HEK293T (cell line): Measurements from ENCODE around the gene TMPRSS6.

ENCODE experiments used
- CTCF ChIA-PET: fragments of 350-600 bp; formaldehyde crosslinking; extraction: SDS; loops from one replicate; lab custom pipeline; 2021; ENCODE audit warnings: antibody characterized with exemption, inconsistent platforms; lab: Yijun Ruan, JAX
- POLR2A ChIA-PET: fragments of 350-600 bp; formaldehyde crosslinking; extraction: SDS; loops from one replicate; lab custom pipeline; 2020; ENCODE audit warnings: antibody characterized with exemption, inconsistent platforms; lab: Yijun Ruan, JAX
- DNase-seq: peaks from one replicate; pipeline ENCODE4 v3.0.0; 2012; ENCODE audit warnings: mixed read lengths; ENCODE audit errors: extremely low spot score
- ARNT ChIP-seq: fragments of 450-650 bp; IDR thresholded peaks from 2 replicates; pipeline ENCODE4 v1.6.1; 2017; ENCODE audit warnings: mild to moderate bottlenecking
- BHLHE40 ChIP-seq: fragments of 450-650 bp; IDR thresholded peaks from 2 replicates; pipeline ENCODE4 v1.6.1; 2016; ENCODE audit warnings: mild to moderate bottlenecking, moderate library complexity, borderline replicate concordance
- CTBP1 ChIP-seq: fragments of 450-650 bp; IDR thresholded peaks from 2 replicates; pipeline ENCODE4 v1.6.1; 2016; ENCODE audit warnings: borderline replicate concordance
- ELF4 ChIP-seq: fragments of 450-650 bp; IDR thresholded peaks from 2 replicates; pipeline ENCODE4 v1.6.1; 2017; ENCODE audit warnings: antibody characterized with exemption
- FOXA1 ChIP-seq: fragments of 450-650 bp; IDR thresholded peaks from 2 replicates; pipeline ENCODE4 v1.6.1; 2016; ENCODE audit warnings: mild to moderate bottlenecking
- FOXK2 ChIP-seq: fragments of 450-650 bp; IDR thresholded peaks from 2 replicates; pipeline ENCODE4 v1.6.1; 2016; ENCODE audit warnings: mild to moderate bottlenecking
- FOXM1 ChIP-seq: fragments of 450-650 bp; IDR thresholded peaks from 2 replicates; pipeline ENCODE4 v1.6.1; 2017; ENCODE audit warnings: mild to moderate bottlenecking, borderline replicate concordance
- HDGF ChIP-seq: fragments of 450-650 bp; IDR thresholded peaks from 2 replicates; pipeline ENCODE4 v1.6.1; 2017; ENCODE audit warnings: antibody characterized with exemption, borderline replicate concordance
- L3MBTL2 ChIP-seq: fragments of 450-650 bp; conservative IDR thresholded peaks from 2 replicates; pipeline ENCODE4 v1.6.1; 2016; ENCODE audit warnings: mild to moderate bottlenecking
- LEF1 ChIP-seq: fragments of 450-650 bp; IDR thresholded peaks from 2 replicates; pipeline ENCODE4 v1.6.1; 2017; ENCODE audit warnings: mild to moderate bottlenecking, borderline replicate concordance
- NFRKB ChIP-seq: fragments of 450-650 bp; IDR thresholded peaks from 2 replicates; pipeline ENCODE4 v1.6.1; 2016; ENCODE audit warnings: mild to moderate bottlenecking, moderate library complexity
- PKNOX1 ChIP-seq: fragments of 450-650 bp; IDR thresholded peaks from 2 replicates; pipeline ENCODE4 v1.6.1; 2016
- SP1 ChIP-seq: fragments of 450-650 bp; IDR thresholded peaks from 2 replicates; pipeline ENCODE4 v1.6.1; 2017
- SUZ12 ChIP-seq: fragments of 450-650 bp; IDR thresholded peaks from 2 replicates; pipeline ENCODE4 v1.6.1; 2016; ENCODE audit warnings: mild to moderate bottlenecking
- TARDBP ChIP-seq: fragments of 450-650 bp; IDR thresholded peaks from 2 replicates; pipeline ENCODE4 v1.6.1; 2016
- ZNF384 ChIP-seq: fragments of 450-650 bp; IDR thresholded peaks from 2 replicates; pipeline ENCODE4 v1.6.1; 2016

TMPRSS6 gene

GRCh38 chr22:37089434-37089833, 20.1 kb downstream of the TMPRSS6 start:
- DNase-seq = no peak
- ChIA-PET CTCF (no interaction called here), POLR2A (interaction anchor here (1.8 kb wide), 1 partner anchor 110 kb away, joined by 5 read pairs; no protein-coding TSS in a partner anchor)
- TF ChIP-seq CTBP1 (no peak), ZNF384 (no peak), NFRKB (no peak), FOXA1 (no peak), ARNT (no peak), BHLHE40 (no peak), L3MBTL2 (no peak), HDGF (no peak), SUZ12 (no peak), ELF4 (no peak), LEF1 (no peak), PKNOX1 (no peak), TARDBP (no peak)

- DNase-seq = no peak
- ChIA-PET POLR2A (interaction anchor here (1.8 kb wide), 1 partner anchor 110 kb away, joined by 5 read pairs; no protein-coding TSS in a partner anchor), CTCF (no interaction called here)
- TF ChIP-seq HDGF (no peak), TARDBP (no peak), FOXM1 (no peak), CTBP1 (no peak)
Observed at GRCh38 chr22:37088750-37089408, 20.6 kb downstream of the TMPRSS6 start.

- ChIA-PET CTCF (no interaction called here), POLR2A (interaction anchor here (1.8 kb wide), 1 partner anchor 111 kb away, joined by 5 read pairs; no protein-coding TSS in a partner anchor)
- TF ChIP-seq CTBP1 (no peak), LEF1 (no peak), L3MBTL2 (no peak), ZNF384 (no peak), FOXM1 (no peak), FOXA1 (no peak), HDGF (no peak), FOXK2 (no peak), TARDBP (no peak), SUZ12 (no peak), PKNOX1 (no peak), ELF4 (no peak), NFRKB (no peak), SP1 (no peak), ARNT (no peak), BHLHE40 (no peak)
- DNase-seq = no peak
Observed at GRCh38 chr22:37088108-37088605, 21.4 kb downstream of the TMPRSS6 start.

- ChIA-PET POLR2A (no interaction called here), CTCF (no interaction called here)
- no peak for DNase-seq
- TF ChIP-seq FOXK2 (no peak), LEF1 (no peak), L3MBTL2 (no peak), NFRKB (no peak), TARDBP (no peak), BHLHE40 (no peak), SP1 (no peak), ELF4 (no peak), FOXM1 (no peak), SUZ12 (no peak), PKNOX1 (no peak), FOXA1 (no peak), ZNF384 (no peak), HDGF (no peak), CTBP1 (no peak), ARNT (no peak)
Observed at GRCh38 chr22:37086184-37086583, 23.3 kb downstream of the TMPRSS6 start.

- no peak for DNase-seq
- ChIA-PET POLR2A (no interaction called here), CTCF (no interaction called here)
- TF ChIP-seq FOXA1 = no peak
- no peak for TF ChIP-seq CTBP1
- TF ChIP-seq SUZ12 = no peak
- no peak for TF ChIP-seq PKNOX1
- no peak for TF ChIP-seq SP1
- TF ChIP-seq FOXM1 = no peak
- TF ChIP-seq FOXK2 = no peak
- TF ChIP-seq HDGF = no peak
- no peak for TF ChIP-seq L3MBTL2
- no peak for TF ChIP-seq TARDBP
- TF ChIP-seq BHLHE40 = no peak
- no peak for TF ChIP-seq ARNT
- TF ChIP-seq LEF1 = no peak
- TF ChIP-seq NFRKB = no peak
- TF ChIP-seq ZNF384 = no peak
- TF ChIP-seq ELF4 = no peak
Observed at GRCh38 chr22:37084385-37084784, 25.1 kb downstream of the TMPRSS6 start.
